K562 (cell line): ENCODE measurements around the gene SAMD14. TPM values are rescaled to one million over a fixed set of nuclear protein-coding genes. Genes with fewer than 3 reads are reported as not detected.

Experiments used
- ARID1B ChIP-seq: fragments of 450-650 bp; IDR thresholded peaks from 2 replicates; pipeline ENCODE4 v1.6.1; 2016; ENCODE audit warnings: antibody characterized with exemption, mild to moderate bottlenecking, inconsistent platforms
- DEAF1 ChIP-seq: fragments of 450-650 bp; formaldehyde crosslinking; IDR thresholded peaks from 2 replicates; pipeline ENCODE4 v1.4.0; 2020; ENCODE audit warnings: mild to moderate bottlenecking, moderate library complexity
- GTF2B ChIP-seq: IDR thresholded peaks from 2 replicates; pipeline ENCODE4 v1.6.1; 2011; ENCODE audit not compliant: insufficient read length; ENCODE audit errors: extremely low read depth
- HDAC1 ChIP-seq, 2 experiments: fragments of 450-650 bp; IDR thresholded peaks; 2 replicates each; pipeline ENCODE4 v1.6.1; 2016 to 2017; ENCODE audit warnings: inconsistent platforms in 1 of 2, mild to moderate bottlenecking in 1 of 2, moderate library complexity in 1 of 2
- HDGF ChIP-seq: fragments of 450-650 bp; IDR thresholded peaks from 2 replicates; pipeline ENCODE4 v1.6.1; 2016
- MLLT1 ChIP-seq, 2 experiments: fragments of 450-650 bp; IDR thresholded peaks; 2 replicates each; pipeline ENCODE4 v1.6.1; 2016
- MTA1 ChIP-seq: fragments of 450-650 bp; IDR thresholded peaks from 2 replicates; pipeline ENCODE4 v1.6.1; 2017; ENCODE audit warnings: borderline replicate concordance
- RBFOX2 ChIP-seq: fragments of 200-400 bp; formaldehyde crosslinking; IDR thresholded peaks from 2 replicates; pipeline ENCODE4 v1.6.1; 2017; ENCODE audit warnings: low read depth, mild to moderate bottlenecking, low read length, moderate library complexity
- TFAP4 ChIP-seq: sonication (generic); formaldehyde crosslinking; IDR thresholded peaks from 2 replicates; pipeline ENCODE4 v1.8.0; 2022; ENCODE audit warnings: missing genetic modification reagents, mild to moderate bottlenecking, moderate library complexity, borderline replicate concordance
- ZBTB40 ChIP-seq, 2 experiments: fragments of 450-650 bp in 1 of 2; sonication (generic) in 1 of 2; formaldehyde crosslinking in 1 of 2; IDR thresholded peaks; 2 replicates each; pipeline versions ENCODE4 v1.7.1 to v1.9.0; 2016 to 2022; ENCODE audit warnings: inconsistent platforms in 1 of 2, mild to moderate bottlenecking in 1 of 2, missing genetic modification reagents in 1 of 2
- ZEB2 ChIP-seq: fragments of 450-650 bp; IDR thresholded peaks from 2 replicates; pipeline ENCODE4 v1.6.1; 2016
- polyA plus RNA-seq, 8 experiments: library from polyadenylated mRNA; depleted of rRNA in 4 of 8; stranded (reverse) in 5 of 8; unstranded in 3 of 8; fragments of >200 nt; fragmentation: Nextera tagmentation in 2 of 8; fragmentation: Illumina TruSeq in 1 of 8; extraction: Ambion mirVana in 2 of 8; extraction: Trizol in 1 of 8; gene quantifications; 2 replicates each; pipeline versions ENCODE4 v1.2.1 to v1.2.3, GENCODE V29; 2011 to 2014; ENCODE audit warnings: inconsistent platforms in 1 of 8, missing spikeins in 1 of 8
- total RNA-seq, 7 experiments: library from RNA; depleted of rRNA in 6 of 7; stranded (reverse); fragments of >200 nt in 6 of 7; fragmentation: Illumina TruSeq in 2 of 7; extraction: Trizol in 2 of 7; gene quantifications; 2 replicates each; pipeline versions ENCODE4 v1.2.1 to v1.2.3, GENCODE V29; 2011 to 2021; ENCODE audit warnings: low replicate concordance in 1 of 7

SAMD14 gene
- total and polyA plus RNA-seq, 9 of the 15 experiments (the other 6 are each of a cell fraction or from before 2014, with no cell fraction given): 0.04 to 0.07 TPM; not detected in 7

GRCh38 chr17:50151041-50151936, 21.3 kb upstream of the SAMD14 start (continued):
- TF ChIP-seq ZBTB40 (IDR thresholded peaks at IDR 0.05): peak; percentile 77
- no peak for TF ChIP-seq ZBTB40 (CRISPR knock-in tag; IDR thresholded peaks at IDR 0.05)
- 0 out of 2 replicates have a peak, but pooled peaks have one; percentile 22 for TF ChIP-seq HDGF
- TF ChIP-seq DEAF1: peak; percentile 26; the same call in 1 of the 2 replicates
- peak; percentile 20; the same call in 1 of the 2 replicates for TF ChIP-seq TFAP4 (CRISPR knock-in tag)
- TF ChIP-seq RBFOX2: peak; percentile 56
- no peak for TF ChIP-seq ZEB2
- peak in 1 of 2 experiments; percentile 58; a peak in 1 of 4 replicates for TF ChIP-seq HDAC1 (IDR thresholded peaks at IDR 0.05)
- peak in 1 of 2 experiments; percentile 55; a peak in 1 of 4 replicates for TF ChIP-seq MLLT1 (IDR thresholded peaks at IDR 0.05)
- TF ChIP-seq GTF2B: no peak
- no peak for TF ChIP-seq MTA1
- peak; percentile 21; the same call in 1 of the 2 replicates for TF ChIP-seq ARID1B
